ENCODE results near the gene ARCN1.

The ARCN1 gene

GRCh38 chr11:118650366-118650765, 78.2 kb downstream of the ARCN1 start:
- no peak for DNase-seq (ENCODE audit: low spot score)
- TF ChIP-seq CTCF (IDR thresholded peaks at IDR 0.05; ENCODE audit: extremely low read depth, missing control alignments) = no peak

DNA sequence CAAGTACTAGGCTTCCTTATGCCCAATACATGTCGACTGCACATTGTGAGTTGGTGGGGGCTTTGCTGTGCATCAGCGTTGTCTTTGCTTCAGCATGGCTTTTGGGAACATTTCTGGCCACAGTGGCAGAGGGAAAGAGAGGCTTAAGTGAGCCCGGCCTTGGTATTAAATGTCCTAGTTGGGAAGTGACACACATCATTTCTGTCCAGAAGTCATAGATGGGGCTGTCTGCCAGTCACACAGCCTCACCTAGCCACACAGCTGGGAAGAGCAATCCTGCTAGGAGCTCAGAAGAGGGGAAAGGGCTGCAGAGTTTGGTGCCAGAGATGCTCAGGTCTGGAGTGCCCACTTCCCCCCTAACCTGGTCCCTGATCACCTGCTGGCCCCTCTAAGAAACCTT, 79.6 kb downstream of the ARCN1 start:
- TF ChIP-seq CTCF (IDR thresholded peaks at IDR 0.05; ENCODE audit: extremely low read depth, missing control alignments) = no peak

More for the DNA sequence above, 79.6 kb downstream of the ARCN1 start:
- no peak for DNase-seq (ENCODE audit: low spot score)
